Measurements from ENCODE around the gene ZNF614. TPM values are rescaled to one million over a fixed set of nuclear protein-coding genes. Genes with fewer than 3 reads are reported as not detected.

The ZNF614 gene
- total and polyA plus RNA-seq, 2 donors, result 5.7 to 8.6 TPM

Other genes with a start within 250 kb of the ZNF614 start
- gene FPR3, start 233.2 kb downstream of the ZNF614 start, total RNA-seq, result 14.1 TPM
- gene FPR3, start 233.2 kb downstream of the ZNF614 start, polyA plus RNA-seq, result 7.8 TPM
- gene ZNF577, start 140.4 kb downstream of the ZNF614 start, total RNA-seq, result 11.4 TPM
- gene ZNF577, start 140.4 kb downstream of the ZNF614 start, polyA plus RNA-seq, result 30.2 TPM
- gene ZNF649, start 123.4 kb downstream of the ZNF614 start, total RNA-seq, result 14.4 TPM
- gene ZNF649, start 123.4 kb downstream of the ZNF614 start, polyA plus RNA-seq, result 6.2 TPM
- 7.9 TPM for gene ZNF613, start 100.9 kb downstream of the ZNF614 start, total RNA-seq
- 5.2 TPM for gene ZNF613, start 100.9 kb downstream of the ZNF614 start, polyA plus RNA-seq
- gene ZNF350, start 41.5 kb downstream of the ZNF614 start, total RNA-seq, result 14.9 TPM
- 10.0 TPM for gene ZNF350, start 41.5 kb downstream of the ZNF614 start, polyA plus RNA-seq
- 6.9 TPM for gene ZNF615, start 20.2 kb downstream of the ZNF614 start, total RNA-seq
- 5.3 TPM for gene ZNF615, start 20.2 kb downstream of the ZNF614 start, polyA plus RNA-seq
- 6.9 TPM for gene ZNF432, start 20.5 kb upstream of the ZNF614 start, total RNA-seq
- gene ZNF432, start 20.5 kb upstream of the ZNF614 start, polyA plus RNA-seq, result 16.2 TPM
- gene ZNF841, start 67.4 kb upstream of the ZNF614 start, total RNA-seq, result 6.4 TPM
- 13.7 TPM for gene ZNF841, start 67.4 kb upstream of the ZNF614 start, polyA plus RNA-seq
- 6.6 TPM for gene ZNF616, start 111.6 kb upstream of the ZNF614 start, total RNA-seq
- gene ZNF616, start 111.6 kb upstream of the ZNF614 start, polyA plus RNA-seq, result 5.2 TPM
- gene ZNF836, start 143.2 kb upstream of the ZNF614 start, total RNA-seq, result 13.1 TPM
- gene ZNF836, start 143.2 kb upstream of the ZNF614 start, polyA plus RNA-seq, result 13.3 TPM
- gene PPP2R1A, start 161.7 kb upstream of the ZNF614 start, total RNA-seq, result 92.4 TPM
- gene PPP2R1A, start 161.7 kb upstream of the ZNF614 start, polyA plus RNA-seq, result 95.2 TPM
- 11.7 TPM for gene ZNF766, start 241.2 kb upstream of the ZNF614 start, total RNA-seq
- gene ZNF766, start 241.2 kb upstream of the ZNF614 start, polyA plus RNA-seq, result 11.4 TPM

Measured in thymus (tissue), 2 donors.